Ecto neural progenitor cell (in vitro differentiated cells): ENCODE results near the gene RND3.

Experiments
- DNase-seq: peaks from one replicate; pipeline ENCODE4 v3.0.0-alpha.2; 2018; ENCODE audit warnings: low spot score

Gene RND3

DNA sequence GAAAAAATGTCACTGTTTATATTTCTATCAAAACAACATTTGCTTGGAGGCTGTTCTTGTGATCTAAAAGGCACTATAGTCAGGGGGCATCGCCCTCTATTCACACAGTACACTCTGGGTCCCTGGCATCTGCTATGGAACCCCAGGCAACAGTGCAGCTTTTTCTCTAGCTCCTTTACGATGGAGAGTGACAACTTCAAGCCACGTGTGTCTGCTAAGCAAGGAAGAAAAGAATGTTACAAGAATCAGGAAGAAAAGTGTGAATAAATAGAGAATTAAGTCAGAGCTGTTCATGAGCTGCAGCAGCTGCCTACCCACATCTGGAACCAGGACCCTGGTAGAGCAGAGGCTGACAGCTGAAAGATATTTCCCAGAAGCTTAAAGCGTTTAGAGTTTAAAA is 11.2 kb downstream of the RND3 start:
- DNase-seq = no peak

- DNase-seq = no peak
Observed at GRCh38 chr2:150475479-150476250, 11.8 kb downstream of the RND3 start.

GRCh38 chr2:150474326-150475074 is 13.0 kb downstream of the RND3 start:
- no peak for DNase-seq

GRCh38 chr2:150473767-150474166 is 13.7 kb downstream of the RND3 start:
- DNase-seq = no peak

DNA sequence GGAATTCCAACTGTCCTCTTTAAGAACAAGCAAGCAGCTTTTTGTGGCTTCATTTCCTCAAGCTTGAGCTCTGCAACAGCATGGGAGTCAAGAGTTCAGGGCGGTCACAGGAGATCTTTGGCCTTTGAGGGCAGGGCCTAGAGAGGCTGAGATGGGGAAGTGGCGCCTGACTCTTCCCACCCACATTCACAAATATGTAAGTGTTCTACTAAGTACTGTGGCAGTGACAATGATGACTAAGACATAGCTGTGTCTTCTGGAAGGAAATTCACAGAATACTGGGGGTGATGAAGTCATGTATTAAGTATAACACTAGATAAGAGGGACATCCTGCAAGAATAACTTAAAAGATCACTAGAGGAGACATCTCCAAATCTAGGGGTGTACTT is 15.0 kb downstream of the RND3 start:
- DNase-seq = no peak

GRCh38 chr2:150471813-150472510 is 15.5 kb downstream of the RND3 start:
- DNase-seq = no peak

DNA sequence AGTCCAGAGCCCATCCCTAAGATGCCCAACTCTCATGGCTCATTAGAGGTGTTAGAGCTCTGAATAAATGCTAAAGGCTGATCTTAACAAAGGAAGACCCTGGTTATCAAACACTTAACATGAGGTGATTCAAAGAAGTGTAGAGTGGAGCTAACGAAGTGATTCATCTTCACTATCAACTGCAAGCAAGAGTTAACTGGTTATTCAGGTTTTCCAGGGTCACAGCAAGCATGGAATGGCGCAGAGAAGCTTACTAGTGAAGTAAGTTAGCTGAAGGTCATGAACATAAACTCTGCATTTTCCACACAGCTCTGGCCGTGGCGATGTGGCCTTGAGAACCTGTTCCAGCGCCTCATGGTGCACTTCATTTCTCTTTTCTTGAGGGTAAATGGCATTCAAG is 17.0 kb downstream of the RND3 start:
- DNase-seq = no peak

- no peak for DNase-seq
Observed at GRCh38 chr2:150469706-150470274, 17.7 kb downstream of the RND3 start.

DNA sequence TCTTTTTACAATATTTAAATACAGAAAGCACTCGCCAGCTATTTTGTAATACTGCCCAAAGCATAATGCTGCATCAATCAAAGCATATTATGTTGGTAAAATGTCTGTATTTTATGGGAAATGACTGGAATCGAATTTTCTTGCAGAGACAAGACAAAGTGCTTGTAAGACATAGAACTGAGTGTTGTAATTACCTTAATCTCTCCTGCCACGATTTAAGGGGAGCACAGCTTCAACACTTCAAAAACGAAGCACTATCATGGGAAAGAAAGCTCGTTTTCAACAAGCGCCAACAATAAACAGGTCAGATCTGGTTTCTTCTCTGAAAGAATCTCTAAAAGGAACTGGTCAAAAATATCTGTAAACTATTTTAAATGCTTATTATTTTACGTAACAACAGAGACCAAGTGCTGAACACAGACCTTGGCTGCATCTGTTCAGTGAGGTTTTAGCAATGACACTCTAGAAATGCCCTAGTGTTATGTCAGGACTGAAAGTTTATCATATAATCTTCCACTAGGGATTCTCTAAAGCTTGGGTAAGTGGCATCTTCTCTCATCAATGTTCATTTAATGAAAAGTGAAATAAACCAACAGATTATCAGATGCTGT is 19.0 kb downstream of the RND3 start:
- DNase-seq = no peak

DNA sequence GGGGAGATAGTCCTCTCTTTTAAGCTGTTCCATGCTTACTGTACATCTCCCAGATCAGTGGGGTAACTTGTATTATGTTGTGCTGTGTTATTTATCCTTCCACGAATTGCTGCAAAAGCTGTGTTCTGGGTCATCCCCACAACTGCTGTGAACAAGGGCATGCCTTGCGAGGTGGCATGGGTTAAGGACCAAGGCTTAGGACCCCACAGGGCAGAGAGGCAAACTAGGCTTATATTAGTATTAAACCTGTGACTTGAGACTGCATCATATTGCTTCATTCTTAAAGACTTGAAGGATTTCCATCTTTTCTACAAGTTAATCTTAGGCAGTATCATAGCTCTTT is 19.9 kb downstream of the RND3 start:
- DNase-seq = no peak

DNA sequence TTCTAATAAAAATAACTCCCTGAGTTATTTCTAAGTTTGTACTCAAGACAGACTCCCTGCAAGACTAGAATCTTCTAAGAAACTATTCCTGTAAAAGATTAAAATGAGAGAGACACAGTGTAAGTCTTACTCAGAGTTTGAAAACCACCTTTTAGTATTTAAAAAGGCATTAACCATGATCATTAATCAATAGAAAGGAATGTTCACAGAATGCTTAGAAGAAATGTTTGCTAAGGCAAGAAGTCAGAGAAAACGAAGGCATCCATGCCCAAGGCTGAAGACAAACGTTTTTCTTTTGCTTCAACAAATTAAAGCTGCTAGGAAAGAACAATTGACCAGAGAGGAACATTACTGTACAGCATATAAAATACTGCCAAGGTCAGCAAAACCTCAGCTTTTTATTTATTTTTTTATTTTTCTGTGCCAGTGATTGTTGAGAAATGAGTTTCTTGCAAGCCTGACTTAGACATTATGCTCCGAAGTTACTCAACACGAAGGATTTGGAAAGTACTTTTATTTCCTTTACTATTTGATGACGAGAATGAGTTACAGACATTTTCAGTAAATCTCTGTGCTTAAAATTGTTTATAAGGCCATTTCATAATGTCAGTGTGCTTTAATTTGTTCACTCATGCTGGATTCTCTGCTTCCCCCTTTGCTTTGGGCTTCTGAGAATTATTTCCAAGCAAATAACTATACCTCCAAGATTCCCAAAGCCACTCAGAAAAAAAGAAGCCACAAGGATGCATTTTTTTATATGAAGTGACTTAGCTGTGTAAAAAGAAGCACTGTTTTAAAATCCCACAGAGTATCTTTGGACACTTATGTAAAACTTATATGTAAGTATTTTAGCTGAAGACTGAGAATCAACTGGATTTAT is 20.5 kb downstream of the RND3 start:
- no peak for DNase-seq

GRCh38 chr2:150465703-150466569 is 21.5 kb downstream of the RND3 start:
- no peak for DNase-seq

DNA sequence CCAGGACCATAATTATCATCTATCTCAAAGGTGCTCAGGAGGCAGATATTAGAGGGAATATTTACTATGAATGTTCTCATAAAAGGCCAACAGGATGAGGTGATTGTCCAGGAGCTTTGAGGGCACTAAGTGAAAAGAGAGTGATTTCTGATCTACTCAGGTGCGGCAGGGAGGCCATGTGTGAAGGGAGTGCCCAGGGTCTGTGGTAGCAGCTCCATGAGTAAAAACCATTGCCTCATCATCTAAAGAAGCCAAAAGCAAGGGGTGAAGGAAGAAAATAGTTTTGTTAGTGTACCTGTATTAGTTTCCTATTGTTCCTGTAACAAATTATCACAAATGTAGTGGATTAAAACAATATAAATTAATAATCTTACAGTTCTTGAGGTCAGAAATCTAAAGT is 22.5 kb downstream of the RND3 start:
- no peak for DNase-seq

DNA sequence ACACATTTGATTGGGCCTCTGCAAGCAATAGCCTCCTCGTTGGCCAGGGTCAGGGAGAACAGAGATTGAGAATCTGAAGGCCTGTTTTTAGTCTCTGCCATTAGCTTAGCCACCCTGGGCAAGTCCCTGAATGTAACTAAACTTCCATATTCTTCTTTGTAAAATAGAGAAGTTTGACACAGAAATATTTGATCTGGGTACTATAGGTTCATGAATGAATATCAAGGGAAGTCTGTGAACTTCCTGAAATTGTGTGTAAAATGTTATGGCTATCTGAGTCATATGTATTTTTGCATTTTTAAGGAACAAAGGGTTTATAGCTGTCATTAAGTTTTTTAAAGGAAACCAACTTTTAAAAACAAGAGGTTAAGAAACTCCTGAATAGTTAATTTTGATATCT is 23.2 kb downstream of the RND3 start:
- no peak for DNase-seq

GRCh38 chr2:150462770-150463169 is 24.7 kb downstream of the RND3 start:
- DNase-seq = no peak

DNA sequence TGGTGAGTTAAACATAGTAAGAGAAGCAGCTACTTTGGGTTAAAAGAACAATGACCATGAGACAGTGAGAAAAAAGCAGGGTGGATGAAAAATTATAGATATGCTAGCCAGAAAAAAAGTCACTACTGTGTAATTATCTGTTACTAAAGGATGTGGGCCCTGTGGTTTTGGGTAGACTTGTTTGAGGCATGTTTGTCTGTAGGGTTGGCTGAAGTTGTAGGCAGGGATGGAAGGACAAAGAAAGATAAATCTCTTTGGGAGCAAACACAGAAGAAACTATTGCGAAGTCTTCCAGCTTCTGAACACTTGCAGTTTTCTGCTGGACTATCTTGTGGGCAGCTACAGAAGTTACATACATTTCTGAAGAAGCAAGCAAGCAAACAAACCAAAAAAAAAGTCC is 28.2 kb downstream of the RND3 start:
- DNase-seq = no peak

- no peak for DNase-seq
Observed at GRCh38 chr2:150450765-150451164, 36.7 kb downstream of the RND3 start.

- no peak for DNase-seq
Observed at GRCh38 chr2:150449856-150450255, 37.6 kb downstream of the RND3 start.

- DNase-seq = no peak
Observed at GRCh38 chr2:150445398-150445797, 42.1 kb downstream of the RND3 start.

DNA sequence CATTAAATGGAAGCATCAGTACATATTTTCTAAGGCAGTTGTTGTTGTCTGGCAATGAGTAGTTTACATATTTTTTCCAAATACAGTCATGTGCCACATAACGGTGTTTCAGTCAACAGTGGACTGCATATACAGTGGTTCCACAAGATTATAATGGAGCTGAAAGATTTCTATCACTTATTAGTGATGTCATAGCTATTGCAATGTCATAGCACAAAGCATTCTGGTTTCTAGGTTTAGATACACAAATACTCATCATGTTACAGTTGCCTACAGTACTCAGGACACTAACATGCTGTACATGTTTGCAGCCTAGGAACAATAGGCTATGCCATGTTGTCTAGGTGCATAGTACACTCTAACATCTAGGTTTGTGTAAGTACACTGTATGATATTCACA is 45.0 kb downstream of the RND3 start:
- no peak for DNase-seq
